PC-3 (cell line): ENCODE results near the gene CARD10. TPM values are rescaled to one million over a fixed set of nuclear protein-coding genes. Genes with fewer than 3 reads are reported as not detected.
"Not testable (repeated sequence)": the region's sequence is repeated elsewhere in the genome, so short reads cannot be mapped to it uniquely, and the experiment has no call there.

Source experiments
- ATAC-seq: fragments of 200-7000 bp; cut with Tn5 transposase; 2 replicates; pipeline ENCODE4 v1.9.1; 2020; ENCODE audit warnings: mild to moderate bottlenecking, moderate library complexity
- BruUV-seq: library from RNA; stranded (reverse); fragments of 400-500 nt; replicated peaks from 2 replicates; lab custom pipeline; 2021; lab: Mats Ljungman, UMichigan
- CTCF ChIA-PET: fragments of 300-600 bp; sonication (Branson Sonifier 250); formaldehyde crosslinking; loops from one replicate; lab custom pipeline; 2022; ENCODE audit warnings: antibody characterized with exemption; lab: Charles Lee
- POLR2A ChIA-PET: fragments of 300-600 bp; sonication (Branson Sonifier 250); formaldehyde crosslinking; loops from one replicate; lab custom pipeline; 2022; ENCODE audit warnings: antibody characterized with exemption; ENCODE audit not compliant: unreplicated experiment; lab: Charles Lee
- DNase-seq: peaks from one replicate; pipeline ENCODE4 v3.0.0-alpha.2; 2015
- H2AFZ ChIP-seq: fragments of 300-600 bp; sonication (generic); 2 replicates; pipeline ENCODE4 v1.6.0; 2016; ENCODE audit warnings: antibody characterized with exemption, low read length
- H3F3A ChIP-seq: fragments of 300-600 bp; sonication (generic); one replicate; pipeline ENCODE4 v1.6.0; 2017; ENCODE audit warnings: antibody characterized with exemption, low read length, control low read depth, mild to moderate bottlenecking; ENCODE audit not compliant: unreplicated experiment
- H3K27ac ChIP-seq: fragments of 300-600 bp; sonication (generic); 2 replicates; pipeline ENCODE4 v1.5.1; 2016; ENCODE audit warnings: mild to moderate bottlenecking, low read length
- H3K27me3 ChIP-seq: fragments of 300-600 bp; sonication (generic); 2 replicates; pipeline ENCODE4 v1.6.1; 2016; ENCODE audit warnings: low read length, mixed read lengths
- H3K36me3 ChIP-seq: fragments of 300-600 bp; sonication (generic); 2 replicates; pipeline ENCODE4 v1.6.1; 2016; ENCODE audit warnings: low read depth, mixed run types, low read length, mixed read lengths
- H3K4me1 ChIP-seq: fragments of 300-600 bp; sonication (generic); 2 replicates; pipeline ENCODE4 v1.5.1; 2016; ENCODE audit warnings: low read length; ENCODE audit not compliant: insufficient read depth
- H3K4me2 ChIP-seq: fragments of 300-600 bp; sonication (generic); 2 replicates; pipeline ENCODE4 v1.6.0; 2016; ENCODE audit warnings: low read length
- H3K4me3 ChIP-seq: fragments of 300-600 bp; sonication (generic); 2 replicates; pipeline ENCODE4 v1.5.1; 2016; ENCODE audit warnings: mild to moderate bottlenecking, low read length, mixed read lengths
- H3K79me2 ChIP-seq: fragments of 300-600 bp; sonication (generic); 2 replicates; pipeline ENCODE4 v1.6.1; 2017; ENCODE audit warnings: low read length, mixed read lengths
- H3K9ac ChIP-seq: fragments of 300-600 bp; sonication (generic); 2 replicates; pipeline ENCODE4 v1.6.0; 2016; ENCODE audit warnings: mild to moderate bottlenecking, low read length
- H3K9me2 ChIP-seq: fragments of 300-600 bp; sonication (generic); replicated peaks from 2 replicates; pipeline ENCODE4 v1.6.1; 2016; ENCODE audit warnings: mixed run types, low read length, mixed read lengths
- H3K9me3 ChIP-seq: fragments of 300-600 bp; sonication (generic); 2 replicates; pipeline ENCODE4 v1.6.1; 2016; ENCODE audit warnings: low read length, mixed read lengths
- H4K20me1 ChIP-seq: fragments of 300-600 bp; sonication (generic); 2 replicates; pipeline ENCODE4 v1.6.1; 2016; ENCODE audit warnings: low read length, mixed read lengths
- CTCF ChIP-seq: fragments of 300-600 bp; sonication (generic); conservative IDR thresholded peaks from 2 replicates; pipeline ENCODE4 v1.5.1; 2017; ENCODE audit warnings: antibody characterized with exemption, low read depth, mild to moderate bottlenecking, low read length
- EZH2 ChIP-seq: fragments of 300-600 bp; sonication (generic); IDR thresholded peaks from one replicate; pipeline ENCODE4 v1.6.1; 2017; ENCODE audit warnings: antibody characterized with exemption, mild to moderate bottlenecking, low read length; ENCODE audit not compliant: unreplicated experiment
- EZH2phosphoT487 ChIP-seq: fragments of 300-600 bp; sonication (generic); IDR thresholded peaks from 2 replicates; pipeline ENCODE4 v1.6.1; 2018; ENCODE audit warnings: mild to moderate bottlenecking, antibody characterized with exemption, low read length, borderline replicate concordance
- intact Hi-C: fragments of 100-400 bp; cut with micrococcal nuclease; formaldehyde crosslinking; loops from 2 replicates; pipeline ENCODE4 v1.9.0; 2023
- total RNA-seq: library from RNA; depleted of rRNA; stranded (reverse); fragments of >200 nt; gene quantifications from 2 replicates; pipeline ENCODE4 v1.2.3, GENCODE V29; 2014

CARD10 gene
- total RNA-seq, 1 experiment from 2014 or later = 20.7 TPM

- H2AFZ ChIP-seq = no peak overlapping the region
- H3K79me2 ChIP-seq = no peaks in the 10 kb centered on the region
- no peaks in the 10 kb centered on the region; the same call in 1 of the 2 replicates for H3K36me3 ChIP-seq
- no peak for DNase-seq
- no peak for ATAC-seq
- no peaks in the 10 kb centered on the region for H3F3A ChIP-seq
- intact Hi-C loops = no loop called here
- no peaks in the 10 kb centered on the region for H3K27me3 ChIP-seq
- no peak overlapping the region for H3K4me2 ChIP-seq
- H4K20me1 ChIP-seq = no peaks in the 10 kb centered on the region
- H3K9me2 ChIP-seq = no peaks in the 10 kb centered on the region
- H3K4me3 ChIP-seq = no peak overlapping the region
- H3K9me3 ChIP-seq = no peaks in the 10 kb centered on the region
- H3K27ac ChIP-seq = 0 out of 2 replicates have a peak overlapping the region, but pooled peaks have one; percentile 80
- ChIA-PET CTCF (interaction anchor here (1.5 kb wide), 1 partner anchor 49 kb away, joined by 5 read pairs; no protein-coding TSS in a partner anchor), POLR2A (interaction anchor here (0.6 kb wide), 1 partner anchor 25 kb away, joined by 3 read pairs; no protein-coding TSS in a partner anchor)
- no peak overlapping the region for H3K9ac ChIP-seq
- peaks cover 30% of the 10 kb centered on the region for H3K4me1 ChIP-seq
- TF ChIP-seq CTCF (no peak), EZH2 (no peak), EZH2phosphoT487 (no peak)
- no TSS peak for BruUV-seq
These were observed 23.7 kb upstream of the CARD10 start for GRCh38 chr22:37542959-37543358.

- ATAC-seq, intact Hi-C loops, H4K20me1 ChIP-seq, H2AFZ ChIP-seq, H3K4me3 ChIP-seq, DNase-seq, H3K9me3 ChIP-seq, BruUV-seq, H3F3A ChIP-seq, H3K79me2 ChIP-seq, H3K9me2 ChIP-seq, H3K36me3 ChIP-seq, H3K27me3 ChIP-seq: not testable (repeated sequence)
- H3K4me2 ChIP-seq = peak overlapping the region; percentile 45
- H3K27ac ChIP-seq = peak overlapping the region; percentile 80
- H3K9ac ChIP-seq = peak overlapping the region; percentile 41
- ChIA-PET CTCF (interaction anchor here (0.6 to 1.5 kb wide), 4 partner anchors 19 to 60 kb away, joined by 3 to 5 read pairs (median 3); no protein-coding TSS in a partner anchor), POLR2A (interaction anchor here (0.6 to 0.9 kb wide), 2 partner anchors 22 to 1061 kb away, joined by 3 to 6 read pairs; partner anchors contain the start of gene TXN2)
- H3K4me1 ChIP-seq = peaks cover 30% of the 10 kb centered on the region
These were observed 23.2 kb upstream of the CARD10 start for GRCh38 chr22:37542416-37542815.

- H3K4me2 ChIP-seq, H3F3A ChIP-seq, H3K36me3 ChIP-seq, H3K27ac ChIP-seq, H3K27me3 ChIP-seq, BruUV-seq, H3K9ac ChIP-seq, H3K79me2 ChIP-seq, ATAC-seq, H3K9me3 ChIP-seq, H3K4me3 ChIP-seq, H2AFZ ChIP-seq, H4K20me1 ChIP-seq, DNase-seq, H3K9me2 ChIP-seq, POLR2A ChIA-PET: not testable (repeated sequence)
- CTCF ChIA-PET = interaction anchor here (0.8 to 2.2 kb wide), 2 partner anchors 27 to 53 kb away, joined by 3 to 8 read pairs; no protein-coding TSS in a partner anchor
- intact Hi-C loops = loop anchor here (1.0 kb wide), 2 partner anchors 28 to 53 kb away; no protein-coding TSS in a partner anchor
- peaks cover 18% of the 10 kb centered on the region for H3K4me1 ChIP-seq
These were observed 20.6 kb upstream of the CARD10 start for GRCh38 chr22:37539790-37540189.
